ENCODE data around the gene COL27A1.

The COL27A1 gene

GRCh38 chr9:114209151-114209550 is 53.8 kb downstream of the COL27A1 start:
- H3K4me3 ChIP-seq (ENCODE audit: low read length), result no peak overlapping the region
- H3K36me3 ChIP-seq (ENCODE audit: control insufficient read depth, low read depth, low read length), result peaks cover 3% of the 10 kb centered on the region
- H3K4me1 ChIP-seq (ENCODE audit: control insufficient read depth, low read depth, low read length), result peaks cover 9% of the 10 kb centered on the region

GRCh38 chr9:114210136-114210535 is 54.8 kb downstream of the COL27A1 start:
- Histone ChIP-seq H3K9me3 (ENCODE audit: control insufficient read depth, low read depth, low read length) (no peaks in the 10 kb centered on the region), H3K27me3 (ENCODE audit: control insufficient read depth, insufficient read depth, low read length) (no peaks in the 10 kb centered on the region), H3K4me1 (ENCODE audit: control insufficient read depth, low read depth, low read length) (peaks cover 9% of the 10 kb centered on the region), H3K27ac (ENCODE audit: low read length) (no peak overlapping the region), H3K36me3 (ENCODE audit: control insufficient read depth, low read depth, low read length) (peaks cover 3% of the 10 kb centered on the region), H3K9ac (ENCODE audit: low read length) (no peak overlapping the region), H3K4me3 (ENCODE audit: low read length) (no peak overlapping the region)

More at GRCh38 chr9:114209151-114209550, 53.8 kb downstream of the COL27A1 start:
- no peaks in the 10 kb centered on the region for H3K27me3 ChIP-seq (ENCODE audit: control insufficient read depth, insufficient read depth, low read length)
- H3K9ac ChIP-seq (ENCODE audit: low read length), result no peak overlapping the region
- no peak overlapping the region for H3K27ac ChIP-seq (ENCODE audit: low read length)
- H3K9me3 ChIP-seq (ENCODE audit: control insufficient read depth, low read depth, low read length), result no peaks in the 10 kb centered on the region

- H3K27ac ChIP-seq (ENCODE audit: low read length), result no peak overlapping the region
- H3K36me3 ChIP-seq (ENCODE audit: control insufficient read depth, low read depth, low read length), result peaks cover 3% of the 10 kb centered on the region
- no peaks in the 10 kb centered on the region for H3K9me3 ChIP-seq (ENCODE audit: control insufficient read depth, low read depth, low read length)
- H3K4me1 ChIP-seq (ENCODE audit: control insufficient read depth, low read depth, low read length), result peaks cover 9% of the 10 kb centered on the region
- no peak overlapping the region for H3K4me3 ChIP-seq (ENCODE audit: low read length)
- no peak overlapping the region for H3K9ac ChIP-seq (ENCODE audit: low read length)
- H3K27me3 ChIP-seq (ENCODE audit: control insufficient read depth, insufficient read depth, low read length), result no peaks in the 10 kb centered on the region
These were observed 55.4 kb downstream of the COL27A1 start for GRCh38 chr9:114210691-114211276.

GRCh38 chr9:114212826-114213225 is 57.5 kb downstream of the COL27A1 start:
- no peak overlapping the region for H3K27ac ChIP-seq (ENCODE audit: low read length)
- H3K4me3 ChIP-seq (ENCODE audit: low read length), result no peak overlapping the region
- no peaks in the 10 kb centered on the region for H3K4me1 ChIP-seq (ENCODE audit: control insufficient read depth, low read depth, low read length)
- no peaks in the 10 kb centered on the region for H3K27me3 ChIP-seq (ENCODE audit: control insufficient read depth, insufficient read depth, low read length)
- no peak overlapping the region for H3K9ac ChIP-seq (ENCODE audit: low read length)
- H3K9me3 ChIP-seq (ENCODE audit: control insufficient read depth, low read depth, low read length), result no peaks in the 10 kb centered on the region
- peaks cover 3% of the 10 kb centered on the region for H3K36me3 ChIP-seq (ENCODE audit: control insufficient read depth, low read depth, low read length)

GRCh38 chr9:114213566-114213965 is 58.2 kb downstream of the COL27A1 start:
- peaks cover 3% of the 10 kb centered on the region for H3K36me3 ChIP-seq (ENCODE audit: control insufficient read depth, low read depth, low read length)
- H3K9me3 ChIP-seq (ENCODE audit: control insufficient read depth, low read depth, low read length), result no peaks in the 10 kb centered on the region
- no peak overlapping the region for H3K9ac ChIP-seq (ENCODE audit: low read length)
- H3K27me3 ChIP-seq (ENCODE audit: control insufficient read depth, insufficient read depth, low read length), result no peaks in the 10 kb centered on the region
- H3K4me1 ChIP-seq (ENCODE audit: control insufficient read depth, low read depth, low read length), result no peaks in the 10 kb centered on the region
- H3K4me3 ChIP-seq (ENCODE audit: low read length), result no peak overlapping the region
- H3K27ac ChIP-seq (ENCODE audit: low read length), result no peak overlapping the region

- Histone ChIP-seq H3K27me3 (ENCODE audit: control insufficient read depth, insufficient read depth, low read length) (no peaks in the 10 kb centered on the region), H3K27ac (ENCODE audit: low read length) (no peak overlapping the region), H3K4me3 (ENCODE audit: low read length) (no peak overlapping the region), H3K4me1 (ENCODE audit: control insufficient read depth, low read depth, low read length) (no peaks in the 10 kb centered on the region), H3K36me3 (ENCODE audit: control insufficient read depth, low read depth, low read length) (peaks cover 3% of the 10 kb centered on the region), H3K9me3 (ENCODE audit: control insufficient read depth, low read depth, low read length) (no peaks in the 10 kb centered on the region), H3K9ac (ENCODE audit: low read length) (no peak overlapping the region)
These were observed 58.8 kb downstream of the COL27A1 start for GRCh38 chr9:114214181-114214580.

GRCh38 chr9:114214686-114215414 is 59.5 kb downstream of the COL27A1 start:
- Histone ChIP-seq H3K4me1 (ENCODE audit: control insufficient read depth, low read depth, low read length) (no peaks in the 10 kb centered on the region), H3K4me3 (ENCODE audit: low read length) (no peak overlapping the region), H3K9me3 (ENCODE audit: control insufficient read depth, low read depth, low read length) (no peaks in the 10 kb centered on the region), H3K9ac (ENCODE audit: low read length) (no peak overlapping the region), H3K27ac (ENCODE audit: low read length) (no peak overlapping the region), H3K27me3 (ENCODE audit: control insufficient read depth, insufficient read depth, low read length) (no peaks in the 10 kb centered on the region), H3K36me3 (ENCODE audit: control insufficient read depth, low read depth, low read length) (peaks cover 1% of the 10 kb centered on the region)

GRCh38 chr9:114216081-114216480 is 60.7 kb downstream of the COL27A1 start:
- H3K27me3 ChIP-seq (ENCODE audit: control insufficient read depth, insufficient read depth, low read length), result no peaks in the 10 kb centered on the region
- H3K9me3 ChIP-seq (ENCODE audit: control insufficient read depth, low read depth, low read length), result no peaks in the 10 kb centered on the region
- no peak overlapping the region for H3K27ac ChIP-seq (ENCODE audit: low read length)
- no peaks in the 10 kb centered on the region for H3K4me1 ChIP-seq (ENCODE audit: control insufficient read depth, low read depth, low read length)
- no peaks in the 10 kb centered on the region for H3K36me3 ChIP-seq (ENCODE audit: control insufficient read depth, low read depth, low read length)
- no peak overlapping the region for H3K4me3 ChIP-seq (ENCODE audit: low read length)
- H3K9ac ChIP-seq (ENCODE audit: low read length), result no peak overlapping the region

- H3K36me3 ChIP-seq (ENCODE audit: control insufficient read depth, low read depth, low read length), result no peaks in the 10 kb centered on the region
- no peak overlapping the region for H3K4me3 ChIP-seq (ENCODE audit: low read length)
- no peaks in the 10 kb centered on the region for H3K4me1 ChIP-seq (ENCODE audit: control insufficient read depth, low read depth, low read length)
- H3K27ac ChIP-seq (ENCODE audit: low read length), result no peak overlapping the region
- no peaks in the 10 kb centered on the region for H3K9me3 ChIP-seq (ENCODE audit: control insufficient read depth, low read depth, low read length)
- H3K9ac ChIP-seq (ENCODE audit: low read length), result no peak overlapping the region
- no peaks in the 10 kb centered on the region for H3K27me3 ChIP-seq (ENCODE audit: control insufficient read depth, insufficient read depth, low read length)
These were observed 61.6 kb downstream of the COL27A1 start for GRCh38 chr9:114216976-114217375.

GRCh38 chr9:114218264-114219120 is 63.2 kb downstream of the COL27A1 start:
- Histone ChIP-seq H3K36me3 (ENCODE audit: control insufficient read depth, low read depth, low read length) (no peaks in the 10 kb centered on the region), H3K27me3 (ENCODE audit: control insufficient read depth, insufficient read depth, low read length) (no peaks in the 10 kb centered on the region), H3K27ac (ENCODE audit: low read length) (no peak overlapping the region), H3K9ac (ENCODE audit: low read length) (no peak overlapping the region), H3K4me1 (ENCODE audit: control insufficient read depth, low read depth, low read length) (no peaks in the 10 kb centered on the region), H3K9me3 (ENCODE audit: control insufficient read depth, low read depth, low read length) (no peaks in the 10 kb centered on the region), H3K4me3 (ENCODE audit: low read length) (no peak overlapping the region)

- Histone ChIP-seq H3K36me3 (ENCODE audit: control insufficient read depth, low read depth, low read length) (no peaks in the 10 kb centered on the region), H3K4me3 (ENCODE audit: low read length) (no peak overlapping the region), H3K27ac (ENCODE audit: low read length) (no peak overlapping the region), H3K27me3 (ENCODE audit: control insufficient read depth, insufficient read depth, low read length) (no peaks in the 10 kb centered on the region), H3K9me3 (ENCODE audit: control insufficient read depth, low read depth, low read length) (no peaks in the 10 kb centered on the region), H3K9ac (ENCODE audit: low read length) (no peak overlapping the region), H3K4me1 (ENCODE audit: control insufficient read depth, low read depth, low read length) (peaks cover 12% of the 10 kb centered on the region)
These were observed 64.8 kb downstream of the COL27A1 start for GRCh38 chr9:114220061-114220541.

Data from iPS-18a (cell line).